Fibroblast of pulmonary artery (primary cell): Measurements from ENCODE around the gene LCLAT1.

ENCODE experiments used
- DNase-seq: peaks from one replicate; pipeline ENCODE4 v3.0.0-alpha.2; 2010; ENCODE audit warnings: low read depth
- H3K4me3 ChIP-seq: replicated peaks from 2 replicates; pipeline ENCODE4 v1.5.1; 2011; ENCODE audit warnings: low read depth, mild to moderate bottlenecking, control low read depth, low read length, moderate library complexity
- CTCF ChIP-seq: IDR thresholded peaks from 2 replicates; pipeline ENCODE4 v1.5.1; 2011; ENCODE audit warnings: mild to moderate bottlenecking, control low read depth, low read length, inconsistent platforms; ENCODE audit errors: missing control alignments

The LCLAT1 gene

DNA sequence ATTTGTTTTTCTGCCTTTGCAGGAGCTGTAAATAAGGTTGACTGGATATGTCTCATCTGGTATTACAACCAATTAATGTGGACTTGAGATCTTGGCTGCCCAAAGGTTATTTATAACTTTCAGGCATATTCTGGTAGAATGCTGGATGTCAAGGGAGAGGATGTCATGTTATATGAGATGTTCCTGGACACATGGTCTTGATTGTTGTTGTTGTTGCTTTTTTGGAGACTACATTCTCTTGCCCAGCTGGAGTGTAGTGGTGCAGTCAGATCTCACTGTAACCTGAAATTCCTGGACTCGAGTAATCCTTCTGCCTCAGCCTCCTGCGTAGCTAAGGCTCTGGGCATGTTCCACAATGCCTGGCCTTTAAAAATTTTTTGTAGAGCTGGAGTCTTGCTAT lies 83.3 kb downstream of the LCLAT1 start:
- TF ChIP-seq CTCF: no peak
- H3K4me3 ChIP-seq: no peak overlapping the region
- DNase-seq: no peak

- no peak for TF ChIP-seq CTCF
- DNase-seq: peak; percentile 11
- no peak overlapping the region for H3K4me3 ChIP-seq
Observed at GRCh38 chr2:30541680-30542079, 94.6 kb downstream of the LCLAT1 start.

- no peak for DNase-seq
- no peak overlapping the region for H3K4me3 ChIP-seq
- no peak for TF ChIP-seq CTCF
Observed at GRCh38 chr2:30545875-30546274, 98.8 kb downstream of the LCLAT1 start.

GRCh38 chr2:30548386-30548785 lies 101.3 kb downstream of the LCLAT1 start:
- DNase-seq: no peak
- H3K4me3 ChIP-seq: no peak overlapping the region
- TF ChIP-seq CTCF: no peak

DNA sequence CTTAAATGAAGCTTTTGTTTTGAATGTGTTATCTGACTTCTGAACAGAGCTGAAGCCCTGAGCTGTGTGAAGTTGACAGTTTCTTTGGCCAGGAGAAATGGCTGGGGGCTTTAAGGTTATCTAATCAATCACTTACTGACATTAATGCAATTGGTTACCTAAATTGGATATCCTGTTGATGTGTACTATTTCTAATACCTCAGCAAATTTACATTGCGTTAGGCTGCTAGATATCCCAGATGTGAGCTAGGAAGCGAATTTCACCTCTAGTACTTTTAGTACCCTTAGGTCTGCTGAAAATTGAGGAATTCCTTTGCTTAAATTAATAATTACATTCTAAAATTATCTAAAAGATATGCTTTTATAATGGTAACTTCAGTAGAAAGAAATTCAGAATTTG lies 102.0 kb downstream of the LCLAT1 start:
- DNase-seq: no peak
- no peak for TF ChIP-seq CTCF
- H3K4me3 ChIP-seq: no peak overlapping the region

DNA sequence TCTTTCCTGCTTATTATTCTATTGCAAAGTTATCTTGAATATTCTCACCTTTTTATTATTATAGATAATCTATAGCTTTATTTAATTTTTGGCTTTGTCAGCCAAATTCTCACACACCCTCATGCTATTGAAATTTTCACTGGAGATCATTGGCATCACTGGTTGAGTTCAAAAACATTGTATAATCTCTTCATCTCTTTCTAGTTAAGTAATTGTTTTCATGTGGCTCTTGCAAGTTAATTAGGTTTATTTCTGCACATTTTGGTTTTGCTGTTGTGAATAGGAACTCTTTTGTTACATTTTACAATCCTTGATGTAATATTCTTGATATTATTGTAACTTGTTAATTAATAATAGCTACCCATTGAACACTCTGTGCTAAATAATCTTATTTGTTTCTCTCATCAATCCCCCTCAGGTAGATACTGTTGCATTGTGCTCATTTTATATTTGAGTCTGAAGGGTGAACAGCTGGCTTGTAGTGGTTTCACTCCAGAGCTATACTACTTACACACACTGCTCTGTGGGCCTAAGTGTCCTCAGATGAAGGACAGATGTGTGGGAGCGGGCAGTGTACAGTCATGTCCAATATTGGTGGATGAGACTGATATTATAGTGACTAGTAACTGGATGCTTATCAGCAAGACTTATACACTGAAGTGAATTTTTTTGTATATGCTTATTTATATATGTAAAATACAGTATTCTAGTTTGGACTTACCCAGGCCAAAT lies 112.7 kb downstream of the LCLAT1 start:
- TF ChIP-seq CTCF: no peak
- no peak overlapping the region for H3K4me3 ChIP-seq
- DNase-seq: no peak

- peak; percentile 22 for DNase-seq
- no peak overlapping the region for H3K4me3 ChIP-seq
- TF ChIP-seq CTCF: no peak
Observed at GRCh38 chr2:30561349-30561748, 114.3 kb downstream of the LCLAT1 start.
